T-helper 17 cell (primary cell): ENCODE measurements around the gene ACP4. TPM values are rescaled to one million over a fixed set of nuclear protein-coding genes. Genes with fewer than 3 reads are reported as not detected.
"Not testable (repeated sequence)": the region's sequence is repeated elsewhere in the genome, so short reads cannot be mapped to it uniquely, and the experiment has no call there.

Experiments used
- ATAC-seq: fragments of 150-1000 bp; cut with Tn5 transposase; 2 replicates; pipeline ENCODE4 v1.10.0; 2021; ENCODE audit warnings: mild to moderate bottlenecking, moderate library complexity
- DNase-seq, 3 donors: peaks; one replicate each; pipeline versions ENCODE4 v3.0.0 to v3.0.0-alpha.2; 2020 to 2021
- H3K9me3 ChIP-seq: one replicate; pipeline ENCODE4 v1.7.0; 2013; ENCODE audit warnings: low read length, mild to moderate bottlenecking; ENCODE audit not compliant: control insufficient read depth, poor library complexity, severe bottlenecking
- H3K27ac Mint-ChIP-seq: one replicate; pipeline ENCODE4 v1.8.0; 2022; ENCODE audit warnings: mild to moderate bottlenecking, moderate library complexity, mixed read lengths
- H3K27me3 Mint-ChIP-seq: one replicate; pipeline ENCODE4 v1.8.0; 2022; ENCODE audit warnings: mixed read lengths
- H3K36me3 Mint-ChIP-seq: one replicate; pipeline ENCODE4 v1.8.0; 2022; ENCODE audit warnings: low read depth, mixed read lengths
- H3K4me1 Mint-ChIP-seq: one replicate; pipeline ENCODE4 v1.8.0; 2022; ENCODE audit warnings: mild to moderate bottlenecking, mixed read lengths
- H3K4me3 Mint-ChIP-seq: one replicate; pipeline ENCODE4 v1.8.0; 2022; ENCODE audit warnings: mild to moderate bottlenecking, moderate library complexity, mixed read lengths
- total RNA-seq, 4 donors: library from RNA in 2 of 4; stranded (reverse) in 2 of 4; gene quantifications; one replicate each; pipeline ENCODE4 v1.2.3 and lab custom pipeline; 2022 to 2026

ACP4 gene
- total RNA-seq, 2 donors from 2014 or later: not detected

DNA sequence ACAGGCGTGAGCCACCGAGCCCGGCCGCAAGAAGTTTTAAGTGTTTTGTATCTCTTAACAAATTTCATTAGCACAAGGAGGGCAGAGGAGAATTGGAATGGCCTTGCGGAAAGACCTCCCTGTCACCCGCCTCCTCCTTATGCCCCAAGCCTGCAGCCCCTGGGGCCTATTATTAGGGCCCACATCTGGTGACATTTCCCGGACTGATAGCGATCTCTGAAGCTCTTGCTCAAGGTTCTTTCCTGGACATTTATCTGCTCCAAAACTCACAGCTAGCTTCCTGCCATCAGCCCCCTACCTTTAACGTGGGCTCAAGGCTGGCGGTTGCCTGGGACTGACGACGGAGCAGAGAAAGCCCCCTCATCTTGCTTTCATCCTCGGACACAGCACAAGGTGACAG lies 26.7 kb upstream of the ACP4 start:
- peaks cover 43% of the 10 kb centered on the region for H3K27me3 Mint-ChIP-seq
- not testable (repeated sequence) for H3K36me3 Mint-ChIP-seq, DNase-seq, H3K4me3 Mint-ChIP-seq, ATAC-seq, H3K4me1 Mint-ChIP-seq, H3K9me3 ChIP-seq, H3K27ac Mint-ChIP-seq

GRCh38 chr19:50764409-50764808 lies 25.8 kb upstream of the ACP4 start:
- Mint-ChIP-seq H3K4me3 (no peak overlapping the region), H3K27me3 (peaks cover 41% of the 10 kb centered on the region), H3K27ac (no peak overlapping the region), H3K36me3 (peaks cover 2% of the 10 kb centered on the region), H3K4me1 (no peaks in the 10 kb centered on the region)
- H3K9me3 ChIP-seq: no peaks in the 10 kb centered on the region
- DNase-seq (no peak), ATAC-seq (no peak)

- DNase-seq, H3K4me1 Mint-ChIP-seq, H3K4me3 Mint-ChIP-seq, H3K9me3 ChIP-seq, ATAC-seq, H3K36me3 Mint-ChIP-seq, H3K27ac Mint-ChIP-seq: not testable (repeated sequence)
- H3K27me3 Mint-ChIP-seq: peaks cover 50% of the 10 kb centered on the region
These were observed 23.5 kb upstream of the ACP4 start for GRCh38 chr19:50766746-50767145.

DNA sequence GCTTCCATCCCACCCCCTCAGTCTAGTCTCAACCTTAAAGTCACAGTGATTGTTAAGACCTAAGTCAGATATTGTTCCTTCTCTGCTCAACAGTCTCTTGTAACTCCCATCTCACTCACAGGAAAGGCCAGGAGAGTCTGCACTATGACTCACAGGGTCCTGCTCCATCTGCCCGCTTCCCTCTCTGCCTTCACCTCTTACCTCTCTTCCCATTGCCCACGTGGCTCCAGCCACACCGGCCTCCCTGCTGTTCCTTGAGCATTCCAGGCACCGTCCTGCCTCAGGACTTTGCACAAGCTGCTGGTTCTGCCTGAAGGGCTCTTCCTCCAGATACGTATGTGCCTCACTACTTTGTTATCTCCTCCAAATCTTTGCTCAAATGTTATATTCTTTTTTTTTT lies 23.0 kb upstream of the ACP4 start:
- H3K9me3 ChIP-seq, DNase-seq, H3K27ac Mint-ChIP-seq, H3K4me1 Mint-ChIP-seq, H3K4me3 Mint-ChIP-seq, H3K36me3 Mint-ChIP-seq, ATAC-seq: not testable (repeated sequence)
- peaks cover 50% of the 10 kb centered on the region for H3K27me3 Mint-ChIP-seq

GRCh38 chr19:50768277-50768676 lies 21.9 kb upstream of the ACP4 start:
- no peak overlapping the region for H3K27ac Mint-ChIP-seq
- no peak overlapping the region for H3K4me3 Mint-ChIP-seq
- ATAC-seq (no peak), DNase-seq (no peak)
- peaks cover 5% of the 10 kb centered on the region for H3K36me3 Mint-ChIP-seq
- peaks cover 51% of the 10 kb centered on the region for H3K27me3 Mint-ChIP-seq
- H3K9me3 ChIP-seq: no peaks in the 10 kb centered on the region
- H3K4me1 Mint-ChIP-seq: no peaks in the 10 kb centered on the region

- not testable (repeated sequence) for DNase-seq, H3K9me3 ChIP-seq, H3K36me3 Mint-ChIP-seq, H3K4me1 Mint-ChIP-seq, ATAC-seq, H3K27ac Mint-ChIP-seq, H3K4me3 Mint-ChIP-seq
- H3K27me3 Mint-ChIP-seq: peaks cover 50% of the 10 kb centered on the region
These were observed 20.1 kb upstream of the ACP4 start, which contains the start of gene GPR32 for GRCh38 chr19:50770164-50770563. Gene GPR32, plus strand, starts transcription at chr19:50770464. Its CDS starts 137 bp downstream, at chr19:50770601.

GRCh38 chr19:50770888-50771287 lies 19.3 kb upstream of the ACP4 start:
- DNase-seq (no peak), ATAC-seq (no peak)
- Mint-ChIP-seq H3K36me3 (peaks cover 5% of the 10 kb centered on the region), H3K27me3 (peaks cover 48% of the 10 kb centered on the region), H3K4me1 (no peaks in the 10 kb centered on the region), H3K4me3 (no peak overlapping the region), H3K27ac (no peak overlapping the region)
- H3K9me3 ChIP-seq: no peaks in the 10 kb centered on the region

DNA sequence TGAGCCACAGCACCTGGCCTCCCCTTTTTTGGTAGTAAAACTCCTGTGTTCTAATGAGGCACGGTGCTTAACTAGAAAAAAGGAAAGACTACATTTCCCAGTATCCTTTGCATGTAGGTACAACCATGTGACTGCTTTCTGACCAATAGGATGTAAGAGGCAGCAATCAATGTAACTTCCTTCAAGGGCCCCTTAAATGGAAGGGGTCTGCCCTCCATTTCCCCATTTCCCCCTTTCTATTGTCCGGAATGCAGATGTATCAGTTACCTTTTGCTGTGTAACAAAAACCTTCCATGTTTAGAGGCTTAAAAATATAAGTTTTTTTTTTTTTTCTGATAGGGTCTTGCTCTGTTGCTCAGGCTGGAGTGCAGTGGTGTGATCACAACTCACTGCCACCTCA lies 17.7 kb upstream of the ACP4 start:
- H3K4me1 Mint-ChIP-seq: no peaks in the 10 kb centered on the region

DNA sequence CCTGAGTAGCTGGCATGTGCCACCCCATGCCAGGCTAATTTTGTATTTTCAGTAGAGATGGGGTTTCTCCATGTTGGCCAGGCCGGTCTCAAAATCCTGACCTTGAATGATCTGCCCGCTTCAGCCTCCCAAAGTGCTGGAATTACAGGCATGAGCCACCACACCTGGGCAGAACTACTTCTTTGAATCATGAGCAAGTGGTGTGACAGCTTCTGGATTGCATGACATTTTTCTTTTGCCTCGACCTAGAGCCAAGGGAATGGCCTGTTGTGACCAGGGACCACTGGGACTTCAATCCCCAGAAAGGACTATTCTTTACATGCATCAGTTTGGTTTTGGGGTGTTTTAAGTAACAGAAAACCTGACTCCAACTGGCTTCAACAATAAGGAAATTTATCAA lies 17.3 kb upstream of the ACP4 start:
- DNase-seq, H3K27ac Mint-ChIP-seq, H3K4me1 Mint-ChIP-seq, H3K9me3 ChIP-seq, H3K36me3 Mint-ChIP-seq, ATAC-seq, H3K4me3 Mint-ChIP-seq: not testable (repeated sequence)
- peaks cover 43% of the 10 kb centered on the region for H3K27me3 Mint-ChIP-seq

More for the DNA sequence above, 17.7 kb upstream of the ACP4 start:
- Mint-ChIP-seq H3K27ac (no peak overlapping the region), H3K27me3 (peaks cover 43% of the 10 kb centered on the region), H3K4me3 (no peak overlapping the region), H3K36me3 (peaks cover 4% of the 10 kb centered on the region)
- DNase-seq: no peak
- ATAC-seq: no peak
- H3K9me3 ChIP-seq: no peaks in the 10 kb centered on the region

GRCh38 chr19:50773454-50773853 lies 16.8 kb upstream of the ACP4 start:
- not testable (repeated sequence) for H3K4me3 Mint-ChIP-seq, ATAC-seq, H3K27ac Mint-ChIP-seq, H3K4me1 Mint-ChIP-seq, H3K36me3 Mint-ChIP-seq, H3K9me3 ChIP-seq, DNase-seq
- peaks cover 45% of the 10 kb centered on the region for H3K27me3 Mint-ChIP-seq

- ATAC-seq: no peak
- H3K9me3 ChIP-seq: no peaks in the 10 kb centered on the region
- no peak overlapping the region for H3K27ac Mint-ChIP-seq
- peaks cover 64% of the 10 kb centered on the region for H3K27me3 Mint-ChIP-seq
- H3K4me3 Mint-ChIP-seq: no peak overlapping the region
- DNase-seq: no peak
- H3K4me1 Mint-ChIP-seq: peaks cover 2% of the 10 kb centered on the region
- H3K36me3 Mint-ChIP-seq: no peaks in the 10 kb centered on the region
These were observed 14.1 kb upstream of the ACP4 start for GRCh38 chr19:50776131-50776530.

- peaks cover 2% of the 10 kb centered on the region for H3K4me1 Mint-ChIP-seq
- no peak overlapping the region for H3K27ac Mint-ChIP-seq
These were observed 13.0 kb upstream of the ACP4 start for GRCh38 chr19:50777261-50777660.

DNA sequence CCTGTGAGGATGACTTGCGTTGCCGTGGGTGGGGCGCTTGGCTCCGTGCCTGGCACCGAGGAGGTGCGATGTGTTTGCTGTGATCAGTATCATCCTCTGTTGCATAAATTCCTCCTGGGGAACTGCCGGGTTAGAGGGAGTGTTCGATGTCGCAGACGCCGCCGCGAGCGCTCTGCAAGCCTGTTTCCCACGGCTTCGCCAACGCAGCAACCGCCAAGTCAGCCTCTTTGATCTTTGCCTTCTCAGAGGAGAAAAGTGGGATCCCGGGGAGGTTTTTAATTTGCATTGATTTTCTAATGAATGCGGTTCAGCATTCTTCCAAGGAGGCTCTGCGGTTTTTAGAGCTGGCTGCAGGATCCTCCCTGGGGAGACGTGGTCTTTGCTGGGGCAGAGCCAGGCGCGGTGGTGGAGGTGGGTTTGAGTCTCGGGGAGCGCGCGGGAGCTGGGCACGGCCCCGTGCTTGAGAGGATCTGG lies 12.3 kb upstream of the ACP4 start:
- ATAC-seq (no peak), DNase-seq (no peak)
- Mint-ChIP-seq H3K27me3 (peaks cover 72% of the 10 kb centered on the region), H3K4me3 (peak overlapping the region; percentile 15), H3K27ac (no peak overlapping the region), H3K4me1 (peaks cover 2% of the 10 kb centered on the region), H3K36me3 (no peaks in the 10 kb centered on the region)
- H3K9me3 ChIP-seq: no peaks in the 10 kb centered on the region

More at GRCh38 chr19:50777261-50777660, 13.0 kb upstream of the ACP4 start:
- no peaks in the 10 kb centered on the region for H3K36me3 Mint-ChIP-seq
- no peak overlapping the region for H3K4me3 Mint-ChIP-seq
- ATAC-seq: no peak
- H3K27me3 Mint-ChIP-seq: peaks cover 68% of the 10 kb centered on the region
- no peak for DNase-seq
- H3K9me3 ChIP-seq: no peaks in the 10 kb centered on the region

- Mint-ChIP-seq H3K27me3 (peaks cover 69% of the 10 kb centered on the region), H3K27ac (peak overlapping the region; percentile 37), H3K36me3 (no peaks in the 10 kb centered on the region), H3K4me1 (peaks cover 2% of the 10 kb centered on the region), H3K4me3 (no peak overlapping the region)
- ATAC-seq (no peak), DNase-seq (no peak)
- no peaks in the 10 kb centered on the region for H3K9me3 ChIP-seq
These were observed 11.2 kb upstream of the ACP4 start for GRCh38 chr19:50778906-50779430.
